GM21717 (cell line): ENCODE results near the gene NCOA3.

Source experiments
- ATAC-seq: cut with Tn5 transposase; IDR thresholded peaks from one replicate; pipeline ENCODE4 v1.9.1; 2021; ENCODE audit warnings: mild to moderate bottlenecking, moderate library complexity; ENCODE audit not compliant: unreplicated experiment

The NCOA3 gene

GRCh38 chr20:47623206-47623605, 121.5 kb downstream of the NCOA3 start:
- no peak for ATAC-seq

- no peak for ATAC-seq
Measured at GRCh38 chr20:47627540-47627939, 125.9 kb downstream of the NCOA3 start.

GRCh38 chr20:47629907-47630306, 128.2 kb downstream of the NCOA3 start:
- ATAC-seq, result no peak

- ATAC-seq, result no peak
Measured at GRCh38 chr20:47631078-47631477, 129.4 kb downstream of the NCOA3 start.

GRCh38 chr20:47635256-47635655, 133.6 kb downstream of the NCOA3 start:
- no peak for ATAC-seq

- no peak for ATAC-seq
Measured at GRCh38 chr20:47638851-47639250, 137.2 kb downstream of the NCOA3 start.

- no peak for ATAC-seq
Measured at GRCh38 chr20:47642118-47642517, 140.4 kb downstream of the NCOA3 start.

- no peak for ATAC-seq
Measured at GRCh38 chr20:47642624-47643023, 140.9 kb downstream of the NCOA3 start.

- ATAC-seq, result no peak
Measured at GRCh38 chr20:47645632-47646031, 143.9 kb downstream of the NCOA3 start.

GRCh38 chr20:47647994-47648393, 146.3 kb downstream of the NCOA3 start:
- no peak for ATAC-seq

- no peak for ATAC-seq
Measured at GRCh38 chr20:47648943-47649342, 147.3 kb downstream of the NCOA3 start.

- ATAC-seq, result no peak
Measured at GRCh38 chr20:47652301-47652700, 150.6 kb downstream of the NCOA3 start.

GRCh38 chr20:47652794-47653193, 151.1 kb downstream of the NCOA3 start:
- no peak for ATAC-seq

- no peak for ATAC-seq
Measured at GRCh38 chr20:47653869-47654268, 152.2 kb downstream of the NCOA3 start.

- no peak for ATAC-seq
Measured at GRCh38 chr20:47654370-47654769, 152.7 kb downstream of the NCOA3 start.

- ATAC-seq, result no peak
Measured at GRCh38 chr20:47655635-47656034, 153.9 kb downstream of the NCOA3 start.

GRCh38 chr20:47656318-47656717, 154.6 kb downstream of the NCOA3 start:
- no peak for ATAC-seq

- ATAC-seq, result no peak
Measured at GRCh38 chr20:47659904-47660601, 158.4 kb downstream of the NCOA3 start.

- no peak for ATAC-seq
Measured at GRCh38 chr20:47660602-47660905, 158.9 kb downstream of the NCOA3 start.

- ATAC-seq, result no peak
Measured at GRCh38 chr20:47660983-47661700, 159.5 kb downstream of the NCOA3 start.

GRCh38 chr20:47661714-47662113, 160.0 kb downstream of the NCOA3 start:
- no peak for ATAC-seq

- ATAC-seq, result no peak
Measured at GRCh38 chr20:47662483-47663353, 161.0 kb downstream of the NCOA3 start.
